Stimulated activated naive CD8-positive, alpha-beta T cell treated with anti-CD3 and anti-CD28 coated beads, Interleukin-15, amount 100 ng/mL, for 72 hours (primary cell): ENCODE data around the gene ZNF202.
"Not testable (repeated sequence)": the region's sequence is repeated elsewhere in the genome, so short reads cannot be mapped to it uniquely, and the experiment has no call there.

Experiments
- ATAC-seq: fragments of 150-1000 bp; cut with Tn5 transposase; 2 replicates; pipeline ENCODE4 v1.10.0; 2021; ENCODE audit warnings: mild to moderate bottlenecking, moderate library complexity
- DNase-seq, 2 donors: peaks; one replicate each; pipeline ENCODE4 v3.0.0; 2021 to 2022
- H3K27ac Mint-ChIP-seq, 2 donors: one replicate each; pipeline ENCODE4 v1.8.0; 2022; ENCODE audit warnings: mild to moderate bottlenecking in 2 of 2, mixed read lengths in 2 of 2, moderate library complexity in 2 of 2
- H3K27me3 Mint-ChIP-seq: one replicate; pipeline ENCODE4 v1.8.0; 2022; ENCODE audit warnings: mixed read lengths
- H3K4me1 Mint-ChIP-seq: one replicate; pipeline ENCODE4 v1.8.0; 2022; ENCODE audit warnings: mild to moderate bottlenecking, mixed read lengths
- H3K4me3 Mint-ChIP-seq, 2 donors: one replicate each; pipeline ENCODE4 v1.8.0; 2022; ENCODE audit warnings: mild to moderate bottlenecking in 2 of 2, mixed read lengths in 2 of 2, moderate library complexity in 1 of 2
- H3K9me3 Mint-ChIP-seq, 2 donors: one replicate each; pipeline ENCODE4 v1.8.0; 2022; ENCODE audit warnings: mixed read lengths in 2 of 2

ZNF202 gene

GRCh38 chr11:123753110-123753509 is 11.7 kb upstream of the ZNF202 start:
- peaks cover 51% of the 10 kb centered on the region for H3K27me3 Mint-ChIP-seq
- ATAC-seq = no peak
- DNase-seq = no peak
- H3K4me1 Mint-ChIP-seq = peaks cover 6% of the 10 kb centered on the region
- no peaks in the 10 kb centered on the region for H3K9me3 Mint-ChIP-seq
- H3K27ac Mint-ChIP-seq = no peak overlapping the region
- no peak overlapping the region for H3K4me3 Mint-ChIP-seq

DNA sequence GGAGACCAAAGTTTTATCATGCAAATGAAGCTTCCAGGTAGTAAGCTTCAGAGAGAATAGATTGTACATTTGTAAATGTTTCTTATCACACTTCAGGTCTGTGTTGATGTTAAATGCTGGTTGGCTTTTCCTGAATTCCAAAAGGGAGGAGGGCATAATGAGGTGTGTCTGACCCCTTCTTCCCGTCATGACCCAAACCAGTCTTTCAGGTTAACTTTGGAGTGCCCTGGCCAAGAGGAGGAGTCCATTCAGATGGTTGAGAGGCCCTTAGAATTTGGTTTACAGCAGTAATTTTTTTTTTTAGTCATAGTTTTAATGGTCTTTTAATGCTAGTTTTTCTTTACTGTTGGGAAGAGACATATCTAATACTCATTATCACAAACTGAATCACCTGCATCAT is 10.3 kb upstream of the ZNF202 start:
- Mint-ChIP-seq H3K27ac (no peak overlapping the region), H3K27me3 (peaks cover 51% of the 10 kb centered on the region), H3K4me3 (no peak overlapping the region), H3K9me3 (no peaks in the 10 kb centered on the region), H3K4me1 (peaks cover 6% of the 10 kb centered on the region)
- ATAC-seq (no peak), DNase-seq (no peak)

- DNase-seq, H3K4me1 Mint-ChIP-seq, H3K27ac Mint-ChIP-seq, H3K4me3 Mint-ChIP-seq, H3K9me3 Mint-ChIP-seq, ATAC-seq: not testable (repeated sequence)
- peaks cover 37% of the 10 kb centered on the region for H3K27me3 Mint-ChIP-seq
Observed at GRCh38 chr11:123748349-123748748, 6.9 kb upstream of the ZNF202 start.

GRCh38 chr11:123745764-123746451 is 4.4 kb upstream of the ZNF202 start:
- Mint-ChIP-seq H3K27me3 (peaks cover 19% of the 10 kb centered on the region), H3K4me3 (no peak overlapping the region), H3K9me3 (no peaks in the 10 kb centered on the region), H3K27ac (no peak overlapping the region), H3K4me1 (peaks cover 9% of the 10 kb centered on the region)
- ATAC-seq = no peak
- no peak for DNase-seq

DNA sequence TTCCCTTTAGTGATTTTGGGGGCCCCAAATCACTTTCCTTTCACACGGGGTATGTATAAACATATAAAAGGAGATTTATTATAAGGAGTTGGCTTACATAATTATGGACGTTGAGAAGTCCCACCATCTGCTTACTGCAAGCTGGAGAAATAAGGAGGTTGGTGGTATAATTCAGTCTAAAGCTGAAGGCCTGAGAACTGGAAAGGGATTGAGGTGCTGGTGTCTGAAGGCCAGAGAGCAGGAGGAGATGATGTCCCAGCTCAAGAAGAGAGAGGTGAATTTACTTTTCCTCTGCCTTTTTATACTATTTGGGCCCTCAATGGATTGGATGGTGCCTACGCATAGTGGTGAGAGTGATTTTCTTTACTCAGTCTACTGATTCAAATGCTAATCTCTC is 1.3 kb upstream of the ZNF202 start:
- H3K27me3 Mint-ChIP-seq = peaks cover 4% of the 10 kb centered on the region
- H3K4me3 Mint-ChIP-seq = peak overlapping the region in 1 of 2 donors; percentile 97
- H3K4me1 Mint-ChIP-seq = peaks cover 29% of the 10 kb centered on the region
- no peaks in the 10 kb centered on the region for H3K9me3 Mint-ChIP-seq
- no peak overlapping the region for H3K27ac Mint-ChIP-seq
- DNase-seq (no peak), ATAC-seq (no peak)

DNA sequence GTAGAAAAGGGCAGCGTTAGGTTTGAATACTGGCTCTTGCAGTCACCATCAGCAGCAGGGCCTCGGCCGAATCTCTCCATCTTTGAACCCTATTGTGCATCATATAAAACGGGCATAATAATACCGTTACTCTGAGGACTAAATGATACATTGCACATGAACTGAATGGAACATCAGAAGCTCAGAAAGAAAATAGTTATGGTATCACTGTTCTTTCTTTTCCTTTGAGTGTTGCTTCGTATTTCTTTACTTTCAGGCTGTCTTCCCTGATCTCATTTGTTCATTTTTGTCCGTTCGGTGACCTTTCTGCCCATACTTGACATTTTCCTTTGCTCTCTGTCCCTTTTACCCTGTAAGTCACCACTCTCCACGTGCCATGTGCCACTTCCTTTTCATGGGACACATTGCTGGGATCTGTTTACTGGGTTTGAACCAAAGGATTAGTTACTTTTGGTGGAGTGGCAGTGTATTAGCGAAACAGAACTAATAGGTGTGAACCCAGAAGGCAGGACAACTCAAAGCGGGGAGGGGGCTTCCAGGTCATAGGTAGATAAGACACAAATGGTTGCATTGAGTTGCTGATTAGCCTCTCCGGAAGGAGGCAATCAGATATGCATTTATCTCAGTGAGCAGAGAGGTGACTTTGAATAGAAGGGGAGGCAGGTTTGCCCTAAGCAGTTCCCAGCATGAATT is 717 bp upstream of the ZNF202 start:
- ATAC-seq = peak; percentile 19
- peak overlapping the region; percentile 91 to 97 for H3K4me3 Mint-ChIP-seq

GRCh38 chr11:123740787-123741158 is 687 bp downstream of the ZNF202 start:
- H3K27me3 Mint-ChIP-seq = no peaks in the 10 kb centered on the region
- no peak for DNase-seq
- peak; percentile 2 for ATAC-seq

More for the DNA sequence above, 717 bp upstream of the ZNF202 start:
- Mint-ChIP-seq H3K27ac (peak overlapping the region; percentile 97 to 99), H3K9me3 (no peaks in the 10 kb centered on the region), H3K4me1 (peaks cover 34% of the 10 kb centered on the region), H3K27me3 (no peaks in the 10 kb centered on the region)
- DNase-seq = peak in 1 of 2 donors; percentile 9

GRCh38 chr11:123738374-123738773 is 3.1 kb downstream of the ZNF202 start:
- DNase-seq = no peak
- no peaks in the 10 kb centered on the region for H3K9me3 Mint-ChIP-seq
- no peak overlapping the region for H3K27ac Mint-ChIP-seq
- H3K4me1 Mint-ChIP-seq = peaks cover 36% of the 10 kb centered on the region
- no peaks in the 10 kb centered on the region for H3K27me3 Mint-ChIP-seq
- no peak overlapping the region for H3K4me3 Mint-ChIP-seq
- no peak for ATAC-seq

More at GRCh38 chr11:123740787-123741158, 687 bp downstream of the ZNF202 start:
- peaks cover 36% of the 10 kb centered on the region for H3K4me1 Mint-ChIP-seq
- H3K4me3 Mint-ChIP-seq = peak overlapping the region; percentile 91 to 97
- no peaks in the 10 kb centered on the region for H3K9me3 Mint-ChIP-seq
- peak overlapping the region; percentile 89 to 98 for H3K27ac Mint-ChIP-seq

DNA sequence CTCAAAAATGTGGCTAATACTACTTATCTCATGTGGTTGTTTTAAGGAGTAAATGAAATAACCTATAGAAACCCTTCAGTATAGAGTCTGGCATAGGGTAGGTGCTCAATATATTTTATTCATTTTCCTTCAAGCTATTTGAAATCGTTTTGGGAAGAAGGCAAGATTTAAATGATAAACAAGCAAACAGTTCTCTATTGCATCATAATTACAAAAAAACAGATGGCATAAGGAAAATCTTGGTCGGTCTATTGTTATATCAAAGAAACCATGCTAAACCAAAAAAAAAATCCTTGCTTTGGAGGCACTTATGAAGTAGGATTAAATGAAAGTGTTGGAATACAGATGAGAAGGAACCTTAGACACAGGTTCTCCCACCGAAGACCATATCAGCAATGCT is 4.7 kb downstream of the ZNF202 start:
- Mint-ChIP-seq H3K27me3 (no peaks in the 10 kb centered on the region), H3K4me3 (no peak overlapping the region)

DNA sequence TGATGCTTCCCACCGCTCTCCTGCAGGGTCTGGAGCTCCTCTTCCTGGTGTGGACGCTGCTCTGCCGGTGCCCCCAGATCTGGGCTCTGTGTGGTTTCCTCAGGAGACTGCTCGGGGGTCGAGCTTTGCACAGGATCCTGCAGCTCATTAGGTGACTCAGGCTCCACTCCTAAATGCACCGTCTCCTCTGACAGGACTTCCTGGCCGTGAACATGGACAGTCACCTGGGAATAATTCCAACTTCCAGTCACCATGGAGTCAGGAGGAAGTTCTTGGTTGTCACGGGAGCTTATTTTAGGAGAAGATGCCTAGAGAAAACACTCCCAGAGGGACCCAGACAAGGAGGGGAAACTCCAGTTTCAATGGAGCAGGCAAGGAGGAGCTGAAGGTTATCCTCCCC is 11.9 kb downstream of the ZNF202 start:
- peak overlapping the region in 1 of 2 donors; percentile 71 for H3K27ac Mint-ChIP-seq
- DNase-seq (no peak), ATAC-seq (no peak)
- no peak overlapping the region for H3K4me3 Mint-ChIP-seq
- H3K9me3 Mint-ChIP-seq = peaks cover 23 to 40% of the 10 kb centered on the region in 2 donors
- no peaks in the 10 kb centered on the region for H3K4me1 Mint-ChIP-seq
- H3K27me3 Mint-ChIP-seq = no peaks in the 10 kb centered on the region

More for the DNA sequence above, 4.7 kb downstream of the ZNF202 start:
- ATAC-seq (no peak), DNase-seq (no peak)
- H3K4me1 Mint-ChIP-seq = peaks cover 27% of the 10 kb centered on the region
- no peaks in the 10 kb centered on the region for H3K9me3 Mint-ChIP-seq
- no peak overlapping the region for H3K27ac Mint-ChIP-seq

DNA sequence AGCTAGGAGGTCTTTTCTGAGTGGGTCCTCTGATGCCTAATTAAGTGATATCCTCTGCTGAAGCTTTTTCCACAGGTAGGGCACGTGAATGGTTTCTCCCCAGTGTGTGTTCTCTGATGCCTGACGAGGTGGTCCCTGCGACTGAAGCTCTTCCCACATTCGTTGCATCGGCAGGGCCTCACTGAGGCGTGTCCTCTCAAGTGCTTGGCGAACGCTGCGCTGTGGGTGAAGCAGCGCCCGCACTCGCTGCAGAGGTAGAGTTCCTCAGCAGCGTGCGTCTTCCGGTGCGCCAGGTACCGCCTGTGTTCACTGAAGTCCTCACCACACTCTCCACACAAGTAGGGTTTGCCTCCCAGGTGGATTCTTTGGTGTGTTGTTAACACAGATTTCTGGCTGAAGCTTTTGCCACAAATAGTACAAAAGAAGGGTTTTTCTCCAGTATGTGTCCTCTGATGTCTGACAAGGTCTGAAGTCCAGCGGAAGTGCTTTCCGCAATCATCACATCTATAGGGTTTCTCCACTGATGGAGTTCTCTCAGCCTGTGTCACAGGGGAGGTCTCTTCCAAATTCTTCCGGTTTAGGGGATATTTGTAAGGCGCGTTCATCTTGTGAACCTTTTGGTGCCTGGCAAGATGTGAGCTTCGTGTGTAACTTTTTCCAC is 15.3 kb downstream of the ZNF202 start:
- Mint-ChIP-seq H3K27ac (no peak overlapping the region), H3K4me1 (no peaks in the 10 kb centered on the region), H3K4me3 (no peak overlapping the region), H3K9me3 (peaks cover 36 to 45% of the 10 kb centered on the region in 2 donors), H3K27me3 (no peaks in the 10 kb centered on the region)
- ATAC-seq = no peak
- no peak for DNase-seq

GRCh38 chr11:123719452-123719851 is 22.0 kb downstream of the ZNF202 start:
- Mint-ChIP-seq H3K9me3 (peaks cover 3 to 13% of the 10 kb centered on the region in 2 donors), H3K27me3 (peaks cover 25% of the 10 kb centered on the region), H3K4me1 (no peaks in the 10 kb centered on the region), H3K27ac (peak overlapping the region in 1 of 2 donors; percentile 12), H3K4me3 (no peak overlapping the region)
- DNase-seq (no peak), ATAC-seq (no peak)

GRCh38 chr11:123718469-123718868 is 23.0 kb downstream of the ZNF202 start:
- peak; percentile 7 for ATAC-seq
- peaks cover 25% of the 10 kb centered on the region for H3K27me3 Mint-ChIP-seq
- H3K4me1 Mint-ChIP-seq = no peaks in the 10 kb centered on the region
- peaks cover 0 to 11% of the 10 kb centered on the region in 2 donors for H3K9me3 Mint-ChIP-seq
- no peak overlapping the region for H3K4me3 Mint-ChIP-seq
- no peak for DNase-seq
- H3K27ac Mint-ChIP-seq = no peak overlapping the region

DNA sequence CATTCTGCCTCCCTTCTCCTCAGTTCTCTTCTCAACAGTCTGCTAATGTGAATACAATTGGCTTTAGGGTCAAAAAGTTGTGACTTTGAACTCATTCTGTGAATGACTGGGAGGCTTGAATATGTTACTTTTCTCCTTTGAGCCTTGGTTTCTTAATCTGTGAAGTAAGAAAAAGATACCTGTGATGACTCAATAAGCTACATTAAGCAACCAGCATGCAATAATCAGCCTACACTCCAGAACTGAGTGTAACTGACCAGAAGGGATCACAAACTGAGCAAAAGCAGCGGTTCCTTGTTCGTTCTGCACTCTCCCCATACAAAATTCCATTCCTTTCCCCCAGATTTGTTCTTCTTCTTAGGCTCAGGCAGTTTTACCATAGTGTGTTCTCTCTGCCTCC is 23.4 kb downstream of the ZNF202 start:
- ATAC-seq = peak; percentile 55
- H3K27ac Mint-ChIP-seq = no peak overlapping the region
- H3K9me3 Mint-ChIP-seq = peaks cover 0 to 7% of the 10 kb centered on the region in 2 donors
- H3K4me3 Mint-ChIP-seq = no peak overlapping the region
- peaks cover 25% of the 10 kb centered on the region for H3K27me3 Mint-ChIP-seq
- no peak for DNase-seq
- H3K4me1 Mint-ChIP-seq = no peaks in the 10 kb centered on the region

DNA sequence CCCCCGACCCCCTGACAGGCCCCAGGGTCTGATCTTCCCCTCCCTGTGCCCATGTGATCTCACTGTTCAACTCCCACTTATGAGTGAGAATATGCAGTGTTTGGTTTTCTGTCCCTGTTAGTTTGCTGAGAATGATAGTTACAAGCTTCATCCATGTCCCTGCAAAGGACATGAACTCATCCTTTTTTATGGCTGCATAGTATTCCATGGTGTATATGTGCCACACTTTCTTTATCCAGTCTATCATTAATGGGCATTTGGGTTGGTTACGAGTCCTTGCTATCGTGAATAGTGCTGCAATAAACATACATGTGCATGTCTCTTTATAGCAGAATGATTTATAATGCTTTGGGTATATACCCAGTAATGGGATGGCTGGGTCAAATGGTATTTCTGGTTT is 28.8 kb downstream of the ZNF202 start:
- not testable (repeated sequence) for H3K4me1 Mint-ChIP-seq, DNase-seq, H3K27ac Mint-ChIP-seq, ATAC-seq, H3K4me3 Mint-ChIP-seq, H3K9me3 Mint-ChIP-seq
- peaks cover 25% of the 10 kb centered on the region for H3K27me3 Mint-ChIP-seq
